Duodenal mucosa (tissue), 2 donors: ENCODE data around the gene ILK.

Source experiments
- H3K27ac ChIP-seq: one replicate; pipeline ENCODE4 v1.7.0; 2013; ENCODE audit warnings: low read depth, low read length
- H3K27me3 ChIP-seq, 2 donors: one replicate each; pipeline ENCODE4 v1.7.0; 2013; ENCODE audit warnings: low read length in 2 of 2, control low read depth in 1 of 2; ENCODE audit not compliant: insufficient read depth in 2 of 2, control insufficient read depth in 1 of 2
- H3K36me3 ChIP-seq, 2 donors: one replicate each; pipeline ENCODE4 v1.7.0; 2013; ENCODE audit warnings: low read length in 2 of 2, control low read depth in 1 of 2; ENCODE audit not compliant: insufficient read depth in 2 of 2, control insufficient read depth in 1 of 2
- H3K4me1 ChIP-seq, 2 donors: one replicate each; pipeline ENCODE4 v1.7.0; 2013; ENCODE audit warnings: low read length in 2 of 2, control low read depth in 1 of 2; ENCODE audit not compliant: insufficient read depth in 2 of 2, control insufficient read depth in 1 of 2
- H3K4me3 ChIP-seq, 2 donors: one replicate each; pipeline ENCODE4 v1.7.0; 2013; ENCODE audit warnings: low read length in 2 of 2, low read depth in 1 of 2
- H3K9ac ChIP-seq, 2 donors: one replicate each; pipeline ENCODE4 v1.7.0; 2013; ENCODE audit warnings: low read length in 2 of 2, low read depth in 1 of 2
- H3K9me3 ChIP-seq, 2 donors: one replicate each; pipeline ENCODE4 v1.7.0; 2013; ENCODE audit warnings: low read length in 2 of 2, control low read depth in 1 of 2; ENCODE audit not compliant: control insufficient read depth in 1 of 2

ILK gene

DNA sequence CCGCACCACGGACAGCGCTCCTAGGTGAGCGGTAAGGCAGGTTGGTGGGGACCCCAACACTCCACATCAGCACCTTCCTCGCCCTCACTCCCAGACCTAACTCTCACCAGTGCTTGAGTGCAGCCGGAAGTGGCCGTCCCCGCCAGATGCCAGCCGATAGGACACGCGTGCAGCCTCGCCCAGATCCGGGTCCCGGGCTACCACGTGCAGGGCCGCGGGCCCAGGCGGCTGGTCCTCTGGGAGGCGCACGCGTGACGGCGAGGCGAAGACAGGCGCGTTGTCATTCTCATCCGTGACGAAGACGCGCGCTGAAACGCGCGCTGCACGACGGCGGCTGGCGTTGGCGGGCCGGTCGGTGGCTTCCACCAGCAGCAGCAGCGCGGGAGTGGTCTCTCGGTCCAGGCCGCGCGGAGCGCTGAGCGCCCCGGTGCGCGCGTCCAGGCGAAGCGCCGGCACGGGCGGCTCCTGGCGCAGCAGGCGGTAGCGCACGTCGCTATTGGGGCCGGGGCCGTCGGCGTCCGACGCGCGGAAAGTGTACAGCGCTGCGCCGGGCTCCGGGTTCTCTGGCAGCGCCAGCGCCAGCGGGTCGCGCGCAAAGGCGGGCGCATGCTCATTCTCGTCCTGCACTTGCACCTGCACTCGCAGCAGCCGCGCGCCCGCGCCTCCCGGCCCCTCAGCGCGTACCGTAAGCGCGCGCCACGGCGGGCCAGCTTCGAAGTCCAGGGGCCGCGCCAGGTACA lies 26.5 kb downstream of the ILK start:
- Histone ChIP-seq H3K4me3 (peak overlapping the region; percentile 45 to 53), H3K27me3 (no peaks in the 10 kb centered on the region), H3K9ac (no peak overlapping the region), H3K36me3 (peaks cover 11 to 35% of the 10 kb centered on the region in 2 donors), H3K4me1 (peaks cover 10 to 19% of the 10 kb centered on the region in 2 donors), H3K9me3 (no peaks in the 10 kb centered on the region), H3K27ac (no peak overlapping the region)

DNA sequence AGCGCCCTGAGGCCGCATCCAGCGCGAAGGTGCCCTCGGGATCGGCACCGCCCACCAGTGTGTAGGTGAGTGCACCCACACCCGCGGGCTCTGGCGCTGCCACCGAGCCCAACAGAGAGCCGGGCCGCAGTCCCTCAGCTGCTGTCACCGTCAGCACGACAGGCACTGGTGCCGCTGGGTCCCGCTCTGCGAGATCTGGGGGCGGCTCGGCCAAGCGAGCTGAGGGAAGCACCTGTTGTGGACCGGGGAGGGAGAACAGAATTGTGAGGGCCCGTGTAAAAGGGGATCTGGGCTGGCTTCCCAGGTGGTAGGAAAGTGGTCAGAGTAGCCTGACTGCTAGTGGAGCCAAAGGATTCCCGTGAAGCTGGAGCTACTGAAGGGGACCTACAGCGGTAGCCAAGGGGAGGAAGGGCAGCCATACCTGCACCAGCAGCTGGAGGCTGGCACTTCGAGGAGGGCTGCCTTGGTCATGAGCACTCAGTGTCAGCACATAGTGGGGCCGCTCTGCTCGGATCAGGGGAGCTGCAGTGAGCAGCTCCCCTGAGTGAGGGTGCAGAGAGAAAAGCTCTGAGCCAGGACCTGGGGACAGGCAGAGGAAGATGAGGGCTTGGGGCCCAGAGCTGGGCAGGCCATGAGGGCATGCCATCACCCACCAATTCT lies 27.2 kb downstream of the ILK start:
- Histone ChIP-seq H3K9me3 (no peaks in the 10 kb centered on the region), H3K4me1 (peaks cover 17 to 26% of the 10 kb centered on the region in 2 donors), H3K27ac (no peak overlapping the region), H3K4me3 (peak overlapping the region; percentile 45 to 53), H3K9ac (no peak overlapping the region), H3K36me3 (peaks cover 5 to 30% of the 10 kb centered on the region in 2 donors), H3K27me3 (no peaks in the 10 kb centered on the region)

- peaks cover 24 to 27% of the 10 kb centered on the region in 2 donors for H3K4me1 ChIP-seq
- no peaks in the 10 kb centered on the region for H3K27me3 ChIP-seq
- no peak overlapping the region for H3K4me3 ChIP-seq
- no peaks in the 10 kb centered on the region for H3K9me3 ChIP-seq
- H3K27ac ChIP-seq, result no peak overlapping the region
- peaks cover 0 to 23% of the 10 kb centered on the region in 2 donors for H3K36me3 ChIP-seq
- H3K9ac ChIP-seq, result no peak overlapping the region
These were observed 27.9 kb downstream of the ILK start for GRCh38 chr11:6631361-6631890.

DNA sequence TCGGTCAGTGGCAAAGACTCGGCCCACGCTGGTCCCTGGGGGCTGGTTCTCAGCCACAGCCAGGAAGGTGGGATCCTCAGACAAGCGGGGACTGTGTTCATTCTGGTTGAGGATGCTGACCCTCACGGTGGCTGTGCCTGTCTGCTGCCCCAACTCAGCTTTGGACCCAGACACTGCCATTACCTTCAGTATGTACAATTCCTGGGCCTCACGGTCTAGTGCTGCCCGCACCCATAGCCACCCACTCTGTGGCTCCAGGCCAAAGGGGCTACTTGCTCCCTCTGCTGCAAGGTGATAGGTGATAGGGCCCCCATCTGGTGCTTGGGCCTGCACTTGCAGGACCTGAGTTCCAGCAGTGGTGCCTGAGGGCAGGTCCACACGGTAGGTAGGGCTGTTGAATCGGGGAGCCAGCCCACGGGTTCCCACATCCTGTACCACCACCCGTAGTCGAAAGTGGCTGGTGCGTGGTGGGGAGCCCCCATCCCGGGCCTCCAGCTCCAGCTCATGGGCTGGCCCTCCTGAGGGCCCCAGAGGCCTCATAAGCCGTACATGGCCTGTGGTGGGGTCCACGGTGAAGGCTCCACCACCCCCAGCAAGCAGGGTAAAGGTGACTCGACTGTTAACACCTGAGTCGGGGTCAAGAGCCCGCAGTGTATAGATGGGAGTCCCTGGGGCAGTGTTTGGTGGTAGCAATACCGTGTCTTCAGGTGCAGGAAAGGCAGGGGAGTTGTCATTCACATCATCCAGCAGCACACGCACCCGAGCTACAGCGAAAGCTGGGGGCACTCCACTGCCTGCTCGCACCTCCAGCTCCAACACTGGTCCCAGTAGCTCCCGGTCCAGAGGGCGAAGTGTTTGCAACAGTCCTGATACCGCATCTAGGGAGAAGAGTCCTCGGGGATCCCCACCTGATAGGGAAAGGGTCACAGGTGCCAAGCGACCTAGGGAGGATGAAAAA lies 28.8 kb downstream of the ILK start:
- Histone ChIP-seq H3K4me1 (peaks cover 21 to 25% of the 10 kb centered on the region in 2 donors), H3K27me3 (no peaks in the 10 kb centered on the region), H3K4me3 (no peak overlapping the region), H3K36me3 (peaks cover 0 to 14% of the 10 kb centered on the region in 2 donors), H3K9ac (no peak overlapping the region), H3K9me3 (no peaks in the 10 kb centered on the region), H3K27ac (no peak overlapping the region)

GRCh38 chr11:6633422-6634408 lies 30.1 kb downstream of the ILK start:
- Histone ChIP-seq H3K27me3 (no peaks in the 10 kb centered on the region), H3K27ac (no peak overlapping the region), H3K36me3 (peaks cover 0 to 10% of the 10 kb centered on the region in 2 donors), H3K4me3 (no peak overlapping the region), H3K9me3 (no peaks in the 10 kb centered on the region), H3K4me1 (peaks cover 27 to 28% of the 10 kb centered on the region in 2 donors), H3K9ac (no peak overlapping the region)

- Histone ChIP-seq H3K9me3 (no peaks in the 10 kb centered on the region), H3K27ac (no peak overlapping the region), H3K4me1 (peaks cover 27 to 34% of the 10 kb centered on the region in 2 donors), H3K9ac (no peak overlapping the region), H3K27me3 (no peaks in the 10 kb centered on the region), H3K36me3 (peaks cover 0 to 6% of the 10 kb centered on the region in 2 donors), H3K4me3 (no peak overlapping the region)
These were observed 31.0 kb downstream of the ILK start for GRCh38 chr11:6634534-6634933.

GRCh38 chr11:6635082-6635932 lies 31.7 kb downstream of the ILK start:
- Histone ChIP-seq H3K27me3 (no peaks in the 10 kb centered on the region), H3K36me3 (peaks cover 0 to 6% of the 10 kb centered on the region in 2 donors), H3K4me1 (peaks cover 27 to 35% of the 10 kb centered on the region in 2 donors), H3K9ac (peak overlapping the region in 1 of 2 donors; percentile 9), H3K4me3 (no peak overlapping the region), H3K27ac (peak overlapping the region; percentile 39), H3K9me3 (no peaks in the 10 kb centered on the region)

DNA sequence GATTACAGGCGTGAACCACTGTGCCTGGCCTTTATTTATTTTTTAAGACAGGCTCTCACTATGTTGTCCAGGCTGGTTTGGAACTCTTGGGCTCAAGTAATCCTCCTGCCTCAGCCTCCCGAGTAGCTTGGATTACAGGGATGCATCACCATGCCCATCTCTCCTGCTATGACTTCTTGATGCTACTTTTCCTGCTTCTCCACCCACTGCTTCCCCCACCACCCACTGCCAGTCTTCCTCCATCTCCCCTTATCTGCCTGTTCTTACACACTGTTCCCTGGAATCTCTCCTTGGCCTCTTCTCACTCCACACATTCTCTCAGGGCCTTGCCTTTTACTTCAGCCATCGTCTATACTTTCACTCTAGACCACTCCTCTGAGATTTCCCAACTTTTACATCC lies 32.9 kb downstream of the ILK start:
- peaks cover 27 to 35% of the 10 kb centered on the region in 2 donors for H3K4me1 ChIP-seq
- H3K9ac ChIP-seq, result no peak overlapping the region
- no peaks in the 10 kb centered on the region for H3K9me3 ChIP-seq
- no peak overlapping the region for H3K27ac ChIP-seq
- no peaks in the 10 kb centered on the region for H3K27me3 ChIP-seq
- peaks cover 0 to 10% of the 10 kb centered on the region in 2 donors for H3K36me3 ChIP-seq
- H3K4me3 ChIP-seq, result no peak overlapping the region
